HUES48 (cell line): Measurements from ENCODE around the gene SERINC5.
"Not testable (repeated sequence)": the region's sequence is repeated elsewhere in the genome, so short reads cannot be mapped to it uniquely, and the experiment has no call there.

Source experiments
- H3K27ac ChIP-seq: one replicate; pipeline ENCODE4 v1.7.0; 2013; ENCODE audit warnings: low read depth, low read length, inconsistent platforms
- H3K27me3 ChIP-seq: 2 replicates; pipeline ENCODE4 v1.6.1; 2013; ENCODE audit warnings: mild to moderate bottlenecking, low read length; ENCODE audit not compliant: control insufficient read depth, insufficient read depth
- H3K36me3 ChIP-seq: 2 replicates; pipeline ENCODE4 v1.6.1; 2013; ENCODE audit warnings: low read length; ENCODE audit not compliant: control insufficient read depth, insufficient read depth
- H3K4me1 ChIP-seq: 2 replicates; pipeline ENCODE4 v1.6.1; 2013; ENCODE audit warnings: mild to moderate bottlenecking, low read length; ENCODE audit not compliant: control insufficient read depth, insufficient read depth
- H3K4me3 ChIP-seq: 2 replicates; pipeline ENCODE4 v1.5.1; 2013; ENCODE audit warnings: mild to moderate bottlenecking, low read depth, low read length
- H3K9ac ChIP-seq: 2 replicates; pipeline ENCODE4 v1.6.1; 2013; ENCODE audit warnings: mild to moderate bottlenecking, low read depth, low read length, moderate library complexity
- H3K9me3 ChIP-seq: 2 replicates; pipeline ENCODE4 v1.6.1; 2013; ENCODE audit warnings: low read length; ENCODE audit not compliant: control insufficient read depth, insufficient read depth

The SERINC5 gene

DNA sequence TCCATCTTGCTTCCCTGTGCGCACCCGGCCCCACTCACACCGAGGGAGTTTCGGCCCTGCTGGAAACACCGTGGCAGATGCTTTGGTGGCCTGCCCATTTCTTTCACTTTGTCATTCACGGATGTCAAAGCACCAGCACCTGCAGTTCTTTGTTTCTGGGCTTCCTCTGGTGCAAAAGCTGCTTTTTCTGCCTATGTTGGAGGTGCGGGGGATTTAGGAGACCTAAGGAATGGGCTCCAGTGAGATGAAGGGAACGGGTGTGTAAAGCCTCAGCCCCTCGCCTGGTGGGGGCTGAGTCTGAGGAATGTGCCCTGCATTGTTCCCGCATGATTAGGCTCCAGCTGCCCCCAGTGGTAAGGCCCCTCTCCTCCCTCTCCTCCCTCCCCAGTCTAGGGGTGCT is 158.4 kb downstream of the SERINC5 start:
- H3K27ac ChIP-seq: peak overlapping the region; percentile 68
- no peak overlapping the region; the same call in 1 of the 2 replicates for H3K9ac ChIP-seq
- H3K4me1 ChIP-seq: peaks cover 20% of the 10 kb centered on the region
- no peaks in the 10 kb centered on the region for H3K27me3 ChIP-seq
- no peak overlapping the region for H3K4me3 ChIP-seq
- no peaks in the 10 kb centered on the region for H3K36me3 ChIP-seq
- no peaks in the 10 kb centered on the region for H3K9me3 ChIP-seq

DNA sequence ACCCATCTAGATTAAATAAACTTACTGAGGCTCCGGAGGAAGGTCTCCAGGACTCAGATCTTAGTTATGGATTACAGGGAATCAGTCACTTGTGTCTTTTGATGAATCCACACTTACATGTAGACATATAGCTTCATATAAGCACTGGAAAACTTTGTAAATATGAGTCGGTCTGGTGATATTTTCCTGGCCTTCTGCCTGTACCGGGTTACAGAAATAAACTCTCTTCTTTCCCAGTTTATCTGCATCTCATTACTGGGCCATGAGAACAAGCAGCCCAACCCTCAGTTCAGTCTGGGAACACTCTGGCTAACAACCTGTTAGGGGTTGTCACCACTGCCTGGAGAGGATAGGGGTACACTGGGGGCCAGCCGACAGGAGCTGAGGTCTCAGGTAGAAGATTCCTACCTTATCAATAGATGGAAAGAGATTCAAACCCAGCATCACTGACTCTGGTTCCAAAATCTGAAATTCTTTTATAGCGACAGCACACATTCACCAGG is 161.6 kb downstream of the SERINC5 start:
- Histone ChIP-seq H3K36me3 (no peaks in the 10 kb centered on the region), H3K4me1 (peaks cover 20% of the 10 kb centered on the region), H3K4me3 (no peak overlapping the region), H3K9me3 (no peaks in the 10 kb centered on the region), H3K27me3 (no peaks in the 10 kb centered on the region), H3K27ac (peak overlapping the region; percentile 69), H3K9ac (no peak overlapping the region)

DNA sequence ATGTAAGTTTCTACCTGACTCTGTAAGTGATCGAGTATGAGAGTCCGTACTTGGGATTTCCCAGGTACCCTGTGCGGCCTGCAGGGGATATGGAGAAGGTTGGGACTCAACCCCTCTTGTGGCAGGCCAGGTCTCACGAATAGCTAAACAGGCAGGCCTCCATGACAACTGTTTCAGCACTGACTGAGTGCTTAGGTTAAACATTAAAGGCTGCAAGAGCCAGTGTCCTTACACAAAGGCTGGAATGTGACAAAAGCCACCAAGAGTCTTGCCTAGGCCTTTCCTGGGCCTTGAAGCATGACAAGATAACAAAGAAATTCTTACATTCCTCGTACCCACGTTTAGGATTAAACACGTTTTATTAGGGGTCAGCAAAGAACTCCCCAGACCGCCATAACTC is 162.1 kb downstream of the SERINC5 start:
- Histone ChIP-seq H3K27me3 (no peaks in the 10 kb centered on the region), H3K27ac (peak overlapping the region; percentile 69), H3K9me3 (no peaks in the 10 kb centered on the region), H3K4me3 (no peak overlapping the region), H3K4me1 (peaks cover 20% of the 10 kb centered on the region), H3K9ac (no peak overlapping the region), H3K36me3 (no peaks in the 10 kb centered on the region)

DNA sequence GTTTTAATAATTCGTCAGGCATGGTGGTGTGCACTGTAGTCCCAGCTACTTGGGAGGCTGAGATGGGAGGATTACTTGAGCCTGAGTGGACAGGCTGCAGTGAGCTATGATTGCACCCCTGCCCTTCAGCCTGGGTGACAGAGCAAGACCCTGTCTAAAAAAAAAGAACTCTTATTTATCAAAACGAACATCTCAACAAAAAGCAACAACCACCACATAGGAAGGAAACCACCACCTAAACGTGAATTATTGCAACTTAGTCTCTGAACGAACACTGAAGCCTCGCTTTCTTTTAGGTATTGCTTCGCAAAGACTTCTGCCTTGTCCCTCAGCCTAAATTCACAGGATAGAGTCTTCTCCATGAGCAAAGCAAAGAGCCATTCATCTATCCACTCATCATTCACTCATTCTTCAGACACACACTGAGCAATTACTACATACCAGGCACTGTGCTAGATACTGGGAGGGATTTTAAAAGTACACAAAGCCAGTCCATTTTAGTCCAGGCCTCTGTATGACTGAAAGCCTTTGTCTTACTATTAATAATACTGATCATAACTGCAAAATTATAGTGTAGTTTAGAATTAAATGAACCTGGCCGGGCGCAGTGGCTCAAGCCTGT is 163.3 kb downstream of the SERINC5 start:
- no peaks in the 10 kb centered on the region for H3K36me3 ChIP-seq
- H3K27ac ChIP-seq: no peak overlapping the region
- H3K4me3 ChIP-seq: no peak overlapping the region
- H3K27me3 ChIP-seq: no peaks in the 10 kb centered on the region
- no peaks in the 10 kb centered on the region for H3K9me3 ChIP-seq
- H3K4me1 ChIP-seq: peaks cover 11% of the 10 kb centered on the region
- H3K9ac ChIP-seq: no peak overlapping the region

DNA sequence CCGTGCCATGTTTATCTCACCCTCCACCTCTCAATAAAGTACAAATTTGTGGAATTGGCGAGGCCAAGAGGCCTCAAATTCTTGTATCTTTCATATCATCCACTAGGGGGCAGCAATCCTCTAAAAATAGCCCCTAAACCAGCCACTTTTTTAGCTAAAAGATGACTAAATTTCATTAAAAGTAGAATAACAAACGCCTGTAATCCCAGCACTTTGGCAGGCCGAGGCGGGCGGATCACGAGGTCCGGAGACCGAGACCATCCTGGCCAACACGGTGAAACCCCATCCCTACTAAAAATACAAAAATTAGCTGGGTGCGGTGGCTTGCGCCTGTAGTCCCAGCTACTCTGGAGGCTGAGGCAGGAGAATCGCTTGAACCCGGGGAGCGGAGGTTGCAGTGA is 164.1 kb downstream of the SERINC5 start:
- not testable (repeated sequence) for H3K4me1 ChIP-seq, H3K9me3 ChIP-seq, H3K4me3 ChIP-seq, H3K27me3 ChIP-seq, H3K36me3 ChIP-seq, H3K9ac ChIP-seq, H3K27ac ChIP-seq

DNA sequence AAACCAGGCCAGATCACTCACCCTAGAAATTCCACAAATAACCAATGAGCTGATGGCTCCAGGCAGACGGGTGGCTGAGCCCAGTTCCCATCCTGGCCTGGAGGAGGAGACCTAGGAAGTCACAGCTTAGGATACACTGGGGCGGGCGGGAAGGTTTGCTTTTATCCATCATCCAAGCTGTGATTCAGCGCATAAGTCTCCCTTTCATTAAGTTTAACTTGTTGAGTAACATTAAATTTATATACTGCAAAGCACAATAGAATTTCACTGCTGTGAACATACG is 165.0 kb downstream of the SERINC5 start:
- Histone ChIP-seq H3K9me3 (no peaks in the 10 kb centered on the region), H3K27ac (no peak overlapping the region), H3K36me3 (no peaks in the 10 kb centered on the region), H3K4me3 (no peak overlapping the region), H3K9ac (no peak overlapping the region), H3K27me3 (no peaks in the 10 kb centered on the region), H3K4me1 (peaks cover 5% of the 10 kb centered on the region; the same call in 1 of the 2 replicates)

DNA sequence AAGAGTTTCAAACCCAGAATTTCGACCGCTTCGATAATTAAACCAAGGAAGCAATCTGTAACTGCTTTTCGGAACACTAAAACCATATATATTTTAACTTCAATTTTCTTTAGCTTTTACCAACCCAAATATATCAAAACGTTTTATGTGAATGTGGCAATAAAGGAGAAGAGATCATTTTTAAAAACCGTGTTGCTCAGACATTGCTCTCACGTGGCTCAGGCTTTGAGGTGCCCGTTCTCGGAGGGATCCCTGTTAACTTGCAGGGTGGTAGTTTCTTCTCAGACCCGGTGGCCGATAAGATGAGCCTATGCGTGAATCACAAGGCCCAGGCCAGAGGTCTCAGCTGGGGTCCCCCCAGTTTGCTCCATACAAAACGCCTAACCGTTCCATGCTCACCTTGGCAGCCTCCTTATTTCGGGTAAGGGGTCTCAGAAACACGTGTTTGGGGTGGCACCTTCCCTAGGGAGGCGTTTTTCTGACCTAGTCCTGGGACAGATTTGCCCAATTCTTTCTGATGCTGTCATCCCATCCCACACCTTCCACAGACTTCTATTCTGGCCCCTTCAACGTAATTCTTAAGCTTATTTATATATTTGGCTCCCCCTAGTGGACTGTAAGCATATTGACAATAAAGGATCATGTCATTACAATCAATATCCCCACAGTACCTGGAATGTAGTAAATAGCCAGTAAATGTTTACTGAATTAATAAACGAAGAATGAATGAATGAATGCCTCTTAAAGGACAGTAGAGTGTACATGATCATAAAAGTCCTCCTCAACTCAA is 172.6 kb downstream of the SERINC5 start:
- Histone ChIP-seq H3K4me1 (peaks cover 10% of the 10 kb centered on the region; the same call in 1 of the 2 replicates), H3K36me3 (no peaks in the 10 kb centered on the region), H3K27ac (peak overlapping the region; percentile 8), H3K9ac (no peak overlapping the region), H3K4me3 (no peak overlapping the region), H3K9me3 (no peaks in the 10 kb centered on the region), H3K27me3 (no peaks in the 10 kb centered on the region)

DNA sequence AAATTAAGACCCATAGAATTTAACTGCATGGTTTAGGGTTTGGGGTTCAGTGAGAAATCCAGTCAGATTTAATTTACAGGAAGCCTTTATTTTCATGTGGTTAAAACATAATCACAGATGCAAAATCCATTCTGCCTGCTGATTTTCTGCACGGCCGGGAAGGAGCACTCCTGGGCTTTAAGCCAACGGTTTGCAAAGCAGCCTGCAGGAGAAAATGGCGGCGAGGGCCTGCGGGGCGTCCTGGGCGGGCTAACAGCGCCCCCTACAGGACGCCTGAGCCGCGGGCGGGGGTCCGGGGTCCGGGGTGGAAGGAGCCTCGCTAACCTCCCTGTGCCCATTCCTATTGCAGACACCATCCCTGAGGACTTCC is 173.1 kb downstream of the SERINC5 start:
- H3K4me3 ChIP-seq: no peak overlapping the region
- H3K27ac ChIP-seq: no peak overlapping the region
- no peaks in the 10 kb centered on the region for H3K27me3 ChIP-seq
- no peaks in the 10 kb centered on the region for H3K36me3 ChIP-seq
- H3K9me3 ChIP-seq: no peaks in the 10 kb centered on the region
- peaks cover 10% of the 10 kb centered on the region; the same call in 1 of the 2 replicates for H3K4me1 ChIP-seq
- H3K9ac ChIP-seq: no peak overlapping the region

DNA sequence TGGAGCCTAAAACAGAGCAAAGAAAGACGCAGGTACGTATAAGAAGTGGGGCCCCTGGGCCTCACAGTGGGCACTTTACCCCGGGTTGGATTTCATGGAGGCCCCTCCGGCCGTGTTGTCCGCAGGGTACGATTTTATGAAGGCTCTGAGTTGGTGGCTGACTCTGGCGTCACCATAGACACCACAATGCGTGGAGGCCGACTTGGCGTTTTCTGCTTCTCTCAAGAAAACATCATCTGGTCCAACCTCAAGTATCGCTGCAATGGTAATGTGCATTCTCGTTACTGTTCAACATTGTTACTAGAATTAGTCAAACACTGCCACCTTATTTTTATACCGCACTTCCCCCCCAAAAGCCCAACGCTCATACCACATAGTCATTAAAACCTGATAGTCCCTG is 173.6 kb downstream of the SERINC5 start:
- Histone ChIP-seq H3K27ac (no peak overlapping the region), H3K9me3 (no peaks in the 10 kb centered on the region), H3K36me3 (no peaks in the 10 kb centered on the region), H3K9ac (no peak overlapping the region), H3K4me3 (no peak overlapping the region), H3K27me3 (no peaks in the 10 kb centered on the region), H3K4me1 (peaks cover 10% of the 10 kb centered on the region; the same call in 1 of the 2 replicates)

DNA sequence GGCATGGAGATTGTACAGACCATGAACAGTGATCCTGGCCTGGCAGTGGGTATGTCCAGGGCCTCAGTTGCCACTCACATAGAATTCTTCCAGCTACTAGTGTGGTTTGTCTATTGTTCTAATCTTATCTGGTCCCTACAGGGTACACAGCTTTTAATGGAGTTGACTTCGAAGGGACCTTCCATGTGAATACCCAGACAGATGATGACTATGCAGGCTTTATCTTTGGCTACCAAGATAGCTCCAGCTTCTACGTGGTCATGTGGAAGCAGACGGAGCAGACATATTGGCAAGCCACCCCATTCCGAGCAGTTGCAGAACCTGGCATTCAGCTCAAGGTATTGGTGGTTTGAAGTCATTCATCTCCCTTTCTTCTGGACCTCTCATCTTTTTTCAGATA is 176.9 kb downstream of the SERINC5 start:
- no peaks in the 10 kb centered on the region for H3K36me3 ChIP-seq
- H3K9ac ChIP-seq: no peak overlapping the region
- no peaks in the 10 kb centered on the region for H3K27me3 ChIP-seq
- no peaks in the 10 kb centered on the region for H3K9me3 ChIP-seq
- H3K27ac ChIP-seq: no peak overlapping the region
- H3K4me3 ChIP-seq: no peak overlapping the region
- peaks cover 10% of the 10 kb centered on the region; the same call in 1 of the 2 replicates for H3K4me1 ChIP-seq

DNA sequence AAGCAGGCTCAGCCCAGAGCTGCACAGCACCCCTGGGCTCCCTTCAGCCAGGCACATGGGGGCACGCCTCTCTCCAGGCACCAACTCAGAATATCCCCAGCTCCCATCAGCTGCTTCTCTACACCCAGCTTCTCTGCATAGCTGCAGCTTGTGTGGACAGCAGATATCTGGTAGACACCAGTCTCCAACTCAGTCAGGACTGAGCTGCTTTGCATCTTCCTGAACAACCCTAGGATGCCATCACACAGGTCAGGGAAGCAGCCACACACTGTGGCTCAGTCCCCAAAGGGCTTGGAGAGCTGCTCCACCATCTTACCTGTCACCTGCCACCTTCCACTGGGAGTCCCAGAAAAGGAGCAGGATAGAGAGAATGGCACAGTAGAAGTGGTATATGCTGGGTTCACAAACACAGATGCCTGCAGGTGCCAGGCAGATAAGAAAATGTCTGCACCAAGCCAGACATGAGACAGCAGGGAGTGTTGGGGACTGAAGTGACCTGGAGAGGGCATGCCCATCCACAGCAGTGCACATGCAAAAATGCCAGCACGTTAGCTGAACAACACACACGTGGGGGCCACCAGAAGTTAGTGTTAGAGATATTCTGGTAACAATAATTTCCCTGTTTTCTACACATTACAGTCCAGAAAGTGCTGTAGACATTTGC is 178.7 kb downstream of the SERINC5 start:
- Histone ChIP-seq H3K9me3 (no peaks in the 10 kb centered on the region), H3K4me1 (peaks cover under 1% of the 10 kb centered on the region; the same call in 1 of the 2 replicates), H3K36me3 (no peaks in the 10 kb centered on the region), H3K27ac (no peak overlapping the region), H3K4me3 (no peak overlapping the region), H3K27me3 (no peaks in the 10 kb centered on the region), H3K9ac (no peak overlapping the region)
